ENCODE measurements around the gene RAB1A. TPM values are rescaled to one million over a fixed set of nuclear protein-coding genes. Genes with fewer than 3 reads are reported as not detected.
A peak's percentile ranks its signal among the peaks of the same experiment; 100 is the strongest.
"Not testable (repeated sequence)": the region's sequence is repeated elsewhere in the genome, so short reads cannot be mapped to it uniquely, and the experiment has no call there.

Gene RAB1A
- total RNA-seq (ENCODE audit: low replicate concordance), result 128 and 201 TPM in 2 replicates
- long read RNA-seq, transcript RAB1A-203 (6 exons, 2,447 nt), result major isoform, 883 of 932 reads
- long read RNA-seq, partial matches to known transcripts, result 21 of 932 reads
- long read RNA-seq, other reads (novel, unspliced or antisense), result 26 of 932 reads

DNA sequence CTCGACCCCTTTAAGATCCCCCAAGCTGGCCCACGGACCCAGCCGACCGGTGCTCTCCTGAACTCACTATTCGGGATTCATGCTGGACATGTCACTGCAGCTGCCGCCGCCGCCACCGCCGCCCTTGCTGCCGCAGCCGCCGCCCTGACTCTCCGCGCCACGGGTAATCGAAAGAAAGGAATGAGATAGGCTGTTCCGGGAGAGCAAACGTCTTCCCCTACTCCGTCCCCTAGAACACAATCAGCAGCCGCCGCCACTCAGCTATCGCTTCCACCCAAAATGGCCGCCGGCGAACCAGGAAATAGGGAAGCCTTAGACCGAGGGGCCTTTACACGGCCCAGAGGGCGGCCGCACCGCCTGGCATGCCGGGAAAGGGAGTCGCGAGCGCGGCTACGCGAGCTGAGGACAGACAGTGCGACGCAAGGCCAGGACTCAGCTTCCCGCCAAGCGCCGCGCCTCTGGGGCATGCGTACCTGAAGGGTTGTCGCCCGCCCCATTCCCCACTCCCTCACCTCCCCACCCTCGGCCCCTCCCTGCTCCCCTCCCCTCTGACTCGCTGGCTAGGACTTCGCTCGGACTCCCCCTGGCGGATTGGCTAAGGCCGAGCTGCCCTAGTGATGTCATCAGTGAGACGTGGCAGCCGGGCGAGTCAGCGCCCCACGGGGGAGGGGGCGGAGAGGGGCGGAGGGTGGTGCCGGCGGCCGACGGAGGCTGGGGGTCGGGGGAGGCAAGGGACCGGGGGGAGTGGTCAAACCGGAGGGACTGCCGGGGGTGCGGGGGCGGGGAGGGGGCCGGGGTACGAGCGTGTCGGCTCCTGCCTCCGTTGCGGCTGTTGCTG is at the start of gene RAB1A:
TSS of gene RAB1A (minus strand) at position 281 of the 838 bp plus-strand sequence. CDS start at position 90, 191 bp downstream.
- Mint-ChIP-seq H3K36me3 (peaks cover 4% of the 10 kb centered on the region), H3K4me3 (peak within 1 kb of the TSS; percentile 100), H3K9me3 (no peaks in the 10 kb centered on the region), H3K27ac (peak within 1 kb of the TSS; percentile 100), H3K4me1 (ENCODE audit: unreplicated experiment) (peaks cover 21% of the 10 kb centered on the region), H3K27me3 (no peaks in the 10 kb centered on the region)
- peak; percentile 99 for DNase-seq (ENCODE audit: extremely low spot score, unreplicated experiment)
- TF ChIP-seq, protein P1, sequence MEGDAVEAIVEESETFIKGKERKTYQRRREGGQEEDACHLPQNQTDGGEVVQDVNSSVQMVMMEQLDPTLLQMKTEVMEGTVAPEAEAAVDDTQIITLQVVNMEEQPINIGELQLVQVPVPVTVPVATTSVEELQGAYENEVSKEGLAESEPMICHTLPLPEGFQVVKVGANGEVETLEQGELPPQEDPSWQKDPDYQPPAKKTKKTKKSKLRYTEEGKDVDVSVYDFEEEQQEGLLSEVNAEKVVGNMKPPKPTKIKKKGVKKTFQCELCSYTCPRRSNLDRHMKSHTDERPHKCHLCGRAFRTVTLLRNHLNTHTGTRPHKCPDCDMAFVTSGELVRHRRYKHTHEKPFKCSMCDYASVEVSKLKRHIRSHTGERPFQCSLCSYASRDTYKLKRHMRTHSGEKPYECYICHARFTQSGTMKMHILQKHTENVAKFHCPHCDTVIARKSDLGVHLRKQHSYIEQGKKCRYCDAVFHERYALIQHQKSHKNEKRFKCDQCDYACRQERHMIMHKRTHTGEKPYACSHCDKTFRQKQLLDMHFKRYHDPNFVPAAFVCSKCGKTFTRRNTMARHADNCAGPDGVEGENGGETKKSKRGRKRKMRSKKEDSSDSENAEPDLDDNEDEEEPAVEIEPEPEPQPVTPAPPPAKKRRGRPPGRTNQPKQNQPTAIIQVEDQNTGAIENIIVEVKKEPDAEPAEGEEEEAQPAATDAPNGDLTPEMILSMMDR (conservative IDR thresholded peaks at IDR 0.05), result peak; percentile 52

DNA sequence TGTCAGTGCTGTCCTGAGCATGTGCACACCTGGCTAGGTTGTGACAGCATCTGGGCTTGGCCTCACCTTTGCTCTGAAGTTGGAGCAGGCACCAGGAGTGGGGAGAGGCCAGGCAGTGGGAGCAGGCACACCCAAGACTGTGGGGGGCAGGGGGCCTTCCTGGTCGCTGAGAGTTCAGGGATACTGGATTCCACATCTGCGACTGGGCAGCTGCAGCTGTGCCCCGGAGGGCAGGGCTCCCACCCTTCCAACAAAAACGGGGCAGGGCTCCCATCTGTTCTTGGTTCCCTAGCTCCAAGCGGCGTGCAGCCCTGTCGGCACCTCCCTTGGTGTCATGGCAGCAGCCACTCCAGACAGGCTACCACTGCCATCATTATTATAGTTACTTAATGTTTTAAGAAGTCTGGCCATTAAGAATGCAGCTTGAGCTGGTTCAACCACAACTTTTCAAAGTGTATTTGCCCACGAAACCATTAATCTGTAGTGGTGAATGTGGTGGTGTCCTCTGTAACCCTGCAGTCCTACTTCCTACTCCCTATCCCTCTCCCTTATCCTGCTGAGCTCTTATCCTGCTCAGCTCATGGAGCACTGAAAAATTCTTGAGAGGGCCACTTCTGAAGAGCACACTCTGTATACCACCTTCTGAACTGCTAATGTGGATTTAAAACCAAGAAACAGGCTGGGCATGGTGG is 48.0 kb upstream of the RAB1A start:
- H3K27ac Mint-ChIP-seq, result no peak overlapping the region

DNA sequence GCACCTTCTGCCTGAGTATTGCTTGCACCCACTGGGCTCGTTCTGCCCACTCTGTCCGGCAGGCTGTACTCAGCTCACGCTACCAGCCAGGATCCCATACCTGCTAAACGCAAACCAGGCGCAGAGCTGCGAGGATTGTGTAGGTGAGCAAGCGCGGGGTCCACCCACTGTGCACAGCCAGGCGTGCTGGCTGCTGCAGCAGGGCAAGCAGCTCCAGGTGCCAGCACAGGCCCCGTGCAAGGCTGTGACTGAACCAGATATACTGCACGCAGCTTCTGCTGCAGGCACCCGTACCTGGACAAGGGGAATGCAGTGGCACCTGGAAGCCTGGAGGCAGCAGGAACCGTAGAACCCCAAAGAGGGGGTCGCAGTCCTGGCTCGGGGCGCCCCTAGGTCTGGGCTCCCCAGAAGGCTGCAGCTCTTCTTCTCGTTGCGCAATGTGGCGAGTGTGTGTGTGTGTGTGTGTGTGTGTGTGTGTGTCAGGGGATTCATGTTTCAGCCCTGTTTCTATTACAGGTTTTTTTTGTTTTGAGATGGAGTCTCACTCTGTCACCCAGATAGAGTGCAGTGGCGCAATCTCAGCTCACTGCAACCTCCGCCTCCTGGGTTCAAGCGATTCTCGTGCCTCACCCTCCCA is 46.1 kb upstream of the RAB1A start:
- TF ChIP-seq, protein P1 (conservative IDR thresholded peaks at IDR 0.05), result no peak

More for the DNA sequence above, 48.0 kb upstream of the RAB1A start:
- Mint-ChIP-seq H3K9me3 (no peaks in the 10 kb centered on the region), H3K27me3 (no peaks in the 10 kb centered on the region), H3K36me3 (no peaks in the 10 kb centered on the region), H3K4me3 (no peak overlapping the region), H3K4me1 (ENCODE audit: unreplicated experiment) (no peaks in the 10 kb centered on the region)
- no peak for DNase-seq (ENCODE audit: extremely low spot score, unreplicated experiment)
- TF ChIP-seq, protein P1 (conservative IDR thresholded peaks at IDR 0.05), result no peak

DNA sequence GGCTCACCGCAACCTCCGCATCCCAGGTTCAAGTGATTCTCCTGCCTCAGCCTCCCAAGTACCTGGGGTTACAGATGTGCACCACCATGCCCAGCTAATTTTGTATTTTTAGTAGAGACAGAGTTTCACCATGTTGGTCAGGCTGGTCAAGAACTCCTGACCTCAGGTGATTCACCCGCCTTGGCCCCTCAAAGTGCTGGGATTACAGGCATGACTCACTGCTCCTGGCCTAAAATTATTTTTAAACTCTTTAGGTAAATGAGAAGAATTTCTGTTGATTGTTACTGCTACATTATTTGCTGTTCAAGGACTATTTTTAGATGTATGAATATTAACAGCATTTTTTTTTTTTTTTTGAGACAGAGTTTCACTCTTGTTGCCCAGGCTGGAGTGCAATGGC is 44.1 kb upstream of the RAB1A start:
- not testable (repeated sequence) for DNase-seq (ENCODE audit: extremely low spot score, unreplicated experiment); H3K4me3 Mint-ChIP-seq; H3K36me3 Mint-ChIP-seq; H3K9me3 Mint-ChIP-seq; H3K27ac Mint-ChIP-seq; H3K4me1 Mint-ChIP-seq (ENCODE audit: unreplicated experiment); H3K27me3 Mint-ChIP-seq

More for the DNA sequence above, 46.1 kb upstream of the RAB1A start:
- no peak for DNase-seq (ENCODE audit: extremely low spot score, unreplicated experiment)
- Mint-ChIP-seq H3K27me3 (no peaks in the 10 kb centered on the region), H3K27ac (no peak overlapping the region), H3K4me1 (ENCODE audit: unreplicated experiment) (no peaks in the 10 kb centered on the region), H3K9me3 (no peaks in the 10 kb centered on the region), H3K4me3 (no peak overlapping the region), H3K36me3 (no peaks in the 10 kb centered on the region)

DNA sequence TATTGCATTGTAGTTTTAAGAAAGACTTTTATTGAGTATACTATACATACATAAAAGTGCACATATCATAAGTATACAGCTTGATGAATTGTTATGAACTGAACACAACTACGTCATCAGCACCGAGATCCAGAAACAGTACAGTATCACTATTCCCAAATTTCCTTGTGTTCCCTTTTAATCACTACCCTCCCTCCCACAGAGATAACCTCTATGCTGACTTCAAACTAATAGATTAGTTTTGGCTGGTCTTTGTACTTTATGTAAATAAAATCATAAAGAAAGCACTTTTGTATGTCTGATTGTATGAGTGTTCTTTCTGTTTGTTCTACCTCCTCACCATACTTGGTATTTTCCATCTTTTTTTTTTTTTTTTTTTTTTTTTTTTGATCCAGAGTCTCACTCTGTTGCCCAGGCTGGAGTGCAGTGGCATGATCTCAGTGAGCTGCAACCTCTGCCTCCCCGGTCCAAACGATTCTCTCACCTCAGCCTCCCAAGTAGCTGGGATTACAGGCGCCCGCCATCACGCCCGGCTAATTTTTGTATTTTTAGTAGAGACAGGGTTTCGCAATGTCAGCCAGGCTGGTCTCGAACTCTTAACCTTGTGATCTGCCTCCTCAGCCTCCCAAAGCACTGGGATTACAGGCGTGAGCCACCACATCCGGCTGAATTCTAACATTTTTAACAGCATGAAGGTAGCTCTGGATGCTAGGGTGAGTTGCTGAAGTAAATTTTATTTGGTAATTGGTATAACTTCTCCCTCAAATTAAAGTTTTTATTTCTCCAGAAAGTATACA is 43.3 kb upstream of the RAB1A start:
- TF ChIP-seq, protein P1 (conservative IDR thresholded peaks at IDR 0.05), result no peak
- no peak for DNase-seq (ENCODE audit: extremely low spot score, unreplicated experiment)
- H3K9me3 Mint-ChIP-seq, result no peaks in the 10 kb centered on the region
- H3K4me1 Mint-ChIP-seq (ENCODE audit: unreplicated experiment), result no peaks in the 10 kb centered on the region
- no peak overlapping the region for H3K4me3 Mint-ChIP-seq
- H3K27ac Mint-ChIP-seq, result no peak overlapping the region
- H3K27me3 Mint-ChIP-seq, result no peaks in the 10 kb centered on the region
- no peaks in the 10 kb centered on the region for H3K36me3 Mint-ChIP-seq

DNA sequence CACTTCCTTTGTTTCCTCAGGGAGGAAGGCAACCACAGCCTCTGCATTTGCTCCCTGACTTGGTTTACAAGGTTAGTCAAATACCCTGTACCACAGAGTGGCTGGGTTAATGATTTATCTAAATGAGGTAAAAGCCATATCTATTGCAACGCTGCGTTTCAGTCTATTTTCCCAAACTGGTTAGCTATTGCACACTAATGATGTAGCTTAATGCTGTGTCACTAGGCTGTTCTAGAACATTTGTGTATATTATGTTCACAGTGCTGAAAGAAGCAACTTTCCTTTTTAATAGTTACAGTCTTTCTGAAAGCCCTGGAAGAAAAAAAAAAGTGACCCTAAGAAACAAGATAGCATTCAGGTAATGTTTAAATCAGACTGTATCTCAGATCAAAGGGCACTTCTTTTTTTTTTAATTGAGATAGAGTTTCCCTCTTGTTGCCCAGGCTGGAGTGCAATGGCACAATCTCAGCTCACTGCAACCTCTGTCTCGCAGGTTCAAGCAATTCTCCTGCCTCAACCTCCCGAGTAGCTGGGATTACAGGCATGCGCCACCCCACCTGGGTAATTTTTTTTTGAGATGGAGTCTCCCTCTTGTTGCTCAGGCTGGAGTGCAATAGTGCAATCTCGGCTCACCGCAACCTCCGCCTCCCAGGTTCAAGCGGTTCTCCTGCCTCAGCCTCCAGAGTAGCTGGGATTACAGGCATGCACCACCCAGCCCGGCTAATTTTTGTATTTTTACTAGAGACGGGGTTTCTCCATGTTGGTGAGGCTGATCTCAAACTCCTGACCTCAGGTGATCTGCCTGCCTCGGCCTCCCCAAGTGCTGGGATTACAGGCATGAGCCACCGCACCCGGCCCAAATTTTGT is 40.9 kb upstream of the RAB1A start:
- H3K9me3 Mint-ChIP-seq; DNase-seq (ENCODE audit: extremely low spot score, unreplicated experiment); H3K36me3 Mint-ChIP-seq; H3K4me1 Mint-ChIP-seq (ENCODE audit: unreplicated experiment); H3K27me3 Mint-ChIP-seq: not testable (repeated sequence)
- Mint-ChIP-seq H3K27ac (peak overlapping the region; percentile 76), H3K4me3 (peak overlapping the region; percentile 31)

Measured in type B pancreatic cell (in vitro differentiated cells).